Left ventricle myocardium inferior (tissue), 1 donor: ENCODE measurements around the gene SDK1. TPM values are rescaled to one million over a fixed set of nuclear protein-coding genes. Genes with fewer than 3 reads are reported as not detected.

Experiments used
- DNase-seq: peaks from one replicate; pipeline ENCODE4 v3.0.0-alpha.2; 2020
- H3K27ac ChIP-seq: fragments of 200-600 bp; replicated peaks from 2 replicates; pipeline ENCODE4 v1.8.0; 2021
- H3K27me3 ChIP-seq: fragments of 200-600 bp; 2 replicates; pipeline ENCODE4 v1.8.0; 2021; ENCODE audit warnings: low read depth
- H3K36me3 ChIP-seq: fragments of 200-600 bp; 2 replicates; pipeline ENCODE4 v1.8.0; 2021
- H3K4me1 ChIP-seq: fragments of 200-600 bp; 2 replicates; pipeline ENCODE4 v1.8.0; 2021
- H3K4me3 ChIP-seq: fragments of 200-600 bp; 2 replicates; pipeline ENCODE4 v1.8.0; 2021; ENCODE audit warnings: mild to moderate bottlenecking, moderate library complexity
- H3K9me3 ChIP-seq: fragments of 200-600 bp; replicated peaks from 2 replicates; pipeline ENCODE4 v1.8.0; 2021
- intact Hi-C: fragments of 100-400 bp; cut with micrococcal nuclease; formaldehyde crosslinking; loops from one replicate; pipeline ENCODE4 v1.11.0; 2022
- total RNA-seq: library from RNA; stranded (reverse); fragmentation: NEBNext Ultra II Directional; extraction: Animal tissue kit (Norgen Biotek cat#: 25700); gene quantifications from one replicate; pipeline ENCODE4 v1.2.1, GENCODE V29; 2021
- TF ChIP-seq, protein P1 (sequence below): fragments of 200-600 bp; IDR thresholded peaks from 2 replicates; pipeline ENCODE4 v1.8.0; 2021; ENCODE audit warnings: antibody characterized with exemption, mild to moderate bottlenecking, borderline replicate concordance
- donor health status: DM: no; HTN: yes; CAD: no; lungs with severe emphysema.

The SDK1 gene
- total RNA-seq, 1 donor from 2014 or later = 1.3 TPM

DNA sequence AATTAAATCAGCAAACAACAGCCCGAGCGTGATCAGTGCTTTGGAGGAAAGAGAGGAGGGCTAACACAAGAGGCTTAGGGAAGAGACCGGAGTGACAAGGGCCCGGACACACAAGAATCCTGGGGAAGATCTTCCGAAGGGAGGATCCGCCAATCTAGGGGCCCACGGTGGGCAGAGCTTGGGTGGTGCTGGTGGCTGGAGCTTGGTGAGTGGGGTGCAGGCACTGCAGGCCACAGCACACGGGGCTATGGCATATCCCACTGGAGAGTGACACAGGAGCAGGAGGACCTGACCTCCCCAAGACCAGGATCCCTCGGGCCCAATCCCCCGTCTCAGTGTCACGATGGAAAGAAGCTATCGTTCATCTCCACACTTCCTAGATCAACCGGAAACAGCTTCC is 909.8 kb downstream of the SDK1 start:
- intact Hi-C loops = no loop called here
- Histone ChIP-seq H3K4me3 (no peak overlapping the region), H3K9me3 (no peaks in the 10 kb centered on the region), H3K27ac (no peak overlapping the region), H3K36me3 (no peaks in the 10 kb centered on the region), H3K4me1 (no peaks in the 10 kb centered on the region), H3K27me3 (no peaks in the 10 kb centered on the region)
- TF ChIP-seq, protein P1, sequence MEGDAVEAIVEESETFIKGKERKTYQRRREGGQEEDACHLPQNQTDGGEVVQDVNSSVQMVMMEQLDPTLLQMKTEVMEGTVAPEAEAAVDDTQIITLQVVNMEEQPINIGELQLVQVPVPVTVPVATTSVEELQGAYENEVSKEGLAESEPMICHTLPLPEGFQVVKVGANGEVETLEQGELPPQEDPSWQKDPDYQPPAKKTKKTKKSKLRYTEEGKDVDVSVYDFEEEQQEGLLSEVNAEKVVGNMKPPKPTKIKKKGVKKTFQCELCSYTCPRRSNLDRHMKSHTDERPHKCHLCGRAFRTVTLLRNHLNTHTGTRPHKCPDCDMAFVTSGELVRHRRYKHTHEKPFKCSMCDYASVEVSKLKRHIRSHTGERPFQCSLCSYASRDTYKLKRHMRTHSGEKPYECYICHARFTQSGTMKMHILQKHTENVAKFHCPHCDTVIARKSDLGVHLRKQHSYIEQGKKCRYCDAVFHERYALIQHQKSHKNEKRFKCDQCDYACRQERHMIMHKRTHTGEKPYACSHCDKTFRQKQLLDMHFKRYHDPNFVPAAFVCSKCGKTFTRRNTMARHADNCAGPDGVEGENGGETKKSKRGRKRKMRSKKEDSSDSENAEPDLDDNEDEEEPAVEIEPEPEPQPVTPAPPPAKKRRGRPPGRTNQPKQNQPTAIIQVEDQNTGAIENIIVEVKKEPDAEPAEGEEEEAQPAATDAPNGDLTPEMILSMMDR = no peak
- DNase-seq = no peak

DNA sequence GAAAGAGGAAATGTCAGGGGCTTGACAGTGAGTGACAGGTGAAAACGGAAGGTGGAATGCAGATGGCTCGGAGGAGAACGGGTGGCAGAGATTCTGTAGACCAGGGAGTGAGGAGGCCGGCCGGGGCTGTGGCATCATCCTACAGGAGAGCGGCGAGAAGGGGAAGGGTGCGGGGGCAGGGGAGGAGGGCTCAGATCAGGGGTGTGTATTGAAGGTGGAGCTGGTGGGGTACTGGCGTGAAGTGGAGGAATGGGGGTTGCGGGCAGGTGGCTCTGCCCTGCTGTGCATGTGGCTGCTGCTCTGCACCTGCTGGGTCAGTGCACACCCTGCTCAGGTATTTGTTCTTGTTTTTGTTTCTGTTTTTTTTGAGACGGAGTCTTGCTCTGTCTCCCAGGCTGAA is 910.2 kb downstream of the SDK1 start:
- no peak for DNase-seq
- Histone ChIP-seq H3K9me3 (no peaks in the 10 kb centered on the region), H3K4me3 (no peak overlapping the region), H3K36me3 (no peaks in the 10 kb centered on the region), H3K27ac (no peak overlapping the region), H3K4me1 (no peaks in the 10 kb centered on the region), H3K27me3 (no peaks in the 10 kb centered on the region)
- intact Hi-C loops = no loop called here
- TF ChIP-seq, protein P1 = no peak

DNA sequence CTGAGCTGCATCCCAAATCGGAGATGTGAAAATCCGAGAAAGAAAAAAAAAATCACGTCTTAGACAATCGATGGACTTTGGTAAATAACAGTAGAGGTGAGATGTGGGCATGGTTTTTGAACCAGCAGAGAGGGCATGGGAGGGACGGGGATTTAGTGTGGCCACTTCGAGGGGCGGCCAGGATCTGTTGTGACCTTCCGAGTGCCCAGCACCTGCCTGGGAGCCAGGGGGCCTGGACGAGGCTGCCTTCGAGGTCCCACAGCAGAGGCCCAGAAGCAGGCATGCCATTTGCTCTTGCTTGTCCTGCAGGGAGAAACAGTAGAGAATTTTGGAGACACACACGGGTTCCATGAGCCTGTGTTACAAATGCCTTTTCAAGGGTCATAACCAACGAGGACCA is 911.3 kb downstream of the SDK1 start:
- TF ChIP-seq, protein P1 = no peak
- Histone ChIP-seq H3K36me3 (no peaks in the 10 kb centered on the region), H3K9me3 (no peaks in the 10 kb centered on the region), H3K27me3 (no peaks in the 10 kb centered on the region), H3K4me1 (no peaks in the 10 kb centered on the region), H3K27ac (no peak overlapping the region), H3K4me3 (no peak overlapping the region)
- intact Hi-C loops = no loop called here
- no peak for DNase-seq

DNA sequence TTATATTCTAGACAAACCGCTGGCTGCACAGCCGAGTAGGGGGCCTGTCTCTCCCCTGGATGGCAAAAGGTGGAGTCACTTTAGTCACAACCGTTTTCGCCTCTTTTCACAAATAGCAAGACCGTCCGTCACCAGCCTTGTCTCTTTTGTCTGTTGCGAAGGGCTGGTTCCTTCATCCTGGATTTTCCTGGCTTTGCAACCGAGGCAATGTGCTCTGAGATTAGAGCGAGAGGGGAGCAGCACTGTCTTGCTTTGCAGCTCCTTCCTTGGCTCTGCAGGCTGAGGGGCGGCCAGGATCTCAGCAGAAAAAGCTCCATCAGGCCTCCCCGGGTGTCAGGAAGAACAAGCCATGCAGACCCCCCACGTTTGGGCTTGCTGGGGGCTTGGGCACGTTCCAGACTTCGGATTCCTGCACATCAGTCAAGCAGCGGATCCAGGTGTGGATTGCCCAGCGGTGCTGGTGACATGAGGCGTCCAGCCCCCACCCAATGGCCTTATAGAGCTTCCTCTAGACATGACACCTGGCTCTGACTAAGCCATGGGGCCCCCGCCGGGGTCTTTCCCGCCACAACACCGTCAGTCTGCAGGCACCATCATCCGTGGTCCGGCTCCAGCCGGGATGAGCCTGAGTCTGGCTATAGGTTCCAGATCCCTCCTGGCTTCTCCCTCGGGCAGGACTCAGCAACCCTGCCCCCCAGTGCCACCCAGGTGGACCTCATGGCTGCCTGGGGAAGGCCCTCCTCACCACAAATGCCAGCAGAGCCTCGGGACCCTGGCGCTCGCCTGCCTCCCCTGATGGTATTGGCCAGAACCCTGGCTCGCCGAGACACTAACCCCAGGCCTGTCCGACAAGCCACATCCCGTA is 913.5 kb downstream of the SDK1 start:
- H3K9me3 ChIP-seq = no peaks in the 10 kb centered on the region
- no peak overlapping the region for H3K27ac ChIP-seq
- DNase-seq = no peak
- H3K27me3 ChIP-seq = no peaks in the 10 kb centered on the region
- no peaks in the 10 kb centered on the region for H3K36me3 ChIP-seq
- H3K4me3 ChIP-seq = no peak overlapping the region
- intact Hi-C loops = no loop called here
- TF ChIP-seq, protein P1 = no peak
- H3K4me1 ChIP-seq = no peaks in the 10 kb centered on the region

DNA sequence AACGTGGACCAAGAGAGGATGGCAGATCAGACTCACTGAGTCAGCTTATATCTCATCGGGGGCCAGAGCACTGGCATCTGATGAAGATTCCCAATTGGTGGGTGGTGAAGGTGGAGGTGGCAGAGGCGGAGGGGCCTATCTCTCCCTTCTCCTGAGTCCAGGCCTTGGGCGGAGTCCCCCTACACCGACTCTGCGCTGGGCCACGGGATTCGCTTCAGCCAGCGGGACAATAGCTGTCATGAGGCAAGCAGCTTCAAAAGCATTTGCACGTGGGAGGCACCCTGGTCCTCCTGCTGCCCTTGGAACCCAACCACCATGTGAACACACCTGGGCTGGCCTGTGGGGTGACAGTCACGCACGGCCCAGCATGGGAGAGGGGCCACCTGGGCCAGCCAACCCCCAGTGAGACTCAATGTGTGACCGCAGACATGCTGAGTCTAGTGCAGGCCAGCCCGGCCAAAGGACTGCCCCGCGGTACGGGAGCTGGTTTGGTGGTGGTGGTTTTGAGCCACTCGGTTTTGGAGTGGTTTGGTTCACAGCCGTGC is 914.2 kb downstream of the SDK1 start:
- Histone ChIP-seq H3K27me3 (no peaks in the 10 kb centered on the region), H3K9me3 (no peaks in the 10 kb centered on the region), H3K27ac (no peak overlapping the region), H3K36me3 (no peaks in the 10 kb centered on the region), H3K4me3 (no peak overlapping the region), H3K4me1 (no peaks in the 10 kb centered on the region)
- intact Hi-C loops = no loop called here
- DNase-seq = no peak
- TF ChIP-seq, protein P1 = no peak
